Measurements from ENCODE around the gene LARP4.

- no peak for TF ChIP-seq CTCF (IDR thresholded peaks at IDR 0.05; ENCODE audit: poor library complexity, severe bottlenecking)
- no peak for TF ChIP-seq POLR2AphosphoS5 (IDR thresholded peaks at IDR 0.05)
- no peak for TF ChIP-seq MXI1 (conservative IDR thresholded peaks at IDR 0.05; ENCODE audit: poor library complexity, severe bottlenecking)
- no peak for TF ChIP-seq EZH2 (IDR thresholded peaks at IDR 0.05; ENCODE audit: borderline replicate concordance, insufficient read depth, low read length, poor library complexity, severe bottlenecking)
- TF ChIP-seq, protein P1, sequence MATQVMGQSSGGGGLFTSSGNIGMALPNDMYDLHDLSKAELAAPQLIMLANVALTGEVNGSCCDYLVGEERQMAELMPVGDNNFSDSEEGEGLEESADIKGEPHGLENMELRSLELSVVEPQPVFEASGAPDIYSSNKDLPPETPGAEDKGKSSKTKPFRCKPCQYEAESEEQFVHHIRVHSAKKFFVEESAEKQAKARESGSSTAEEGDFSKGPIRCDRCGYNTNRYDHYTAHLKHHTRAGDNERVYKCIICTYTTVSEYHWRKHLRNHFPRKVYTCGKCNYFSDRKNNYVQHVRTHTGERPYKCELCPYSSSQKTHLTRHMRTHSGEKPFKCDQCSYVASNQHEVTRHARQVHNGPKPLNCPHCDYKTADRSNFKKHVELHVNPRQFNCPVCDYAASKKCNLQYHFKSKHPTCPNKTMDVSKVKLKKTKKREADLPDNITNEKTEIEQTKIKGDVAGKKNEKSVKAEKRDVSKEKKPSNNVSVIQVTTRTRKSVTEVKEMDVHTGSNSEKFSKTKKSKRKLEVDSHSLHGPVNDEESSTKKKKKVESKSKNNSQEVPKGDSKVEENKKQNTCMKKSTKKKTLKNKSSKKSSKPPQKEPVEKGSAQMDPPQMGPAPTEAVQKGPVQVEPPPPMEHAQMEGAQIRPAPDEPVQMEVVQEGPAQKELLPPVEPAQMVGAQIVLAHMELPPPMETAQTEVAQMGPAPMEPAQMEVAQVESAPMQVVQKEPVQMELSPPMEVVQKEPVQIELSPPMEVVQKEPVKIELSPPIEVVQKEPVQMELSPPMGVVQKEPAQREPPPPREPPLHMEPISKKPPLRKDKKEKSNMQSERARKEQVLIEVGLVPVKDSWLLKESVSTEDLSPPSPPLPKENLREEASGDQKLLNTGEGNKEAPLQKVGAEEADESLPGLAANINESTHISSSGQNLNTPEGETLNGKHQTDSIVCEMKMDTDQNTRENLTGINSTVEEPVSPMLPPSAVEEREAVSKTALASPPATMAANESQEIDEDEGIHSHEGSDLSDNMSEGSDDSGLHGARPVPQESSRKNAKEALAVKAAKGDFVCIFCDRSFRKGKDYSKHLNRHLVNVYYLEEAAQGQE (IDR thresholded peaks at IDR 0.05; ENCODE audit: borderline replicate concordance), result no peak
- no peak for TF ChIP-seq EP300 (conservative IDR thresholded peaks at IDR 0.05; ENCODE audit: poor library complexity, severe bottlenecking)
- TF ChIP-seq RAD21 (conservative IDR thresholded peaks at IDR 0.05), result no peak
These were observed 2.3 kb downstream of the LARP4 start for GRCh38 chr12:50403001-50403440.

All from neural cell (in vitro differentiated cells).